Measurements from ENCODE around the gene PLA2G4A.

The PLA2G4A gene

GRCh38 chr1:187033693-187034390 lies 205.1 kb downstream of the PLA2G4A start:
- Histone ChIP-seq H3K4me3 (ENCODE audit: low read length) (no peak overlapping the region), H3K36me3 (ENCODE audit: control insufficient read depth, insufficient read depth, low read length) (no peaks in the 10 kb centered on the region), H3K27ac (ENCODE audit: low read depth, low read length) (no peak overlapping the region), H3K4me1 (ENCODE audit: control insufficient read depth, insufficient read depth, low read length) (no peaks in the 10 kb centered on the region), H3K9ac (ENCODE audit: low read length) (no peak overlapping the region), H3K27me3 (ENCODE audit: control insufficient read depth, insufficient read depth, low read length) (no peaks in the 10 kb centered on the region)

GRCh38 chr1:187034501-187034900 lies 205.8 kb downstream of the PLA2G4A start:
- no peaks in the 10 kb centered on the region for H3K27me3 ChIP-seq (ENCODE audit: control insufficient read depth, insufficient read depth, low read length)

GRCh38 chr1:187037973-187038553 lies 209.3 kb downstream of the PLA2G4A start:
- no peak overlapping the region for H3K27ac ChIP-seq (ENCODE audit: low read depth, low read length)
- H3K36me3 ChIP-seq (ENCODE audit: control insufficient read depth, insufficient read depth, low read length), result no peaks in the 10 kb centered on the region
- H3K9ac ChIP-seq (ENCODE audit: low read length), result no peak overlapping the region
- no peaks in the 10 kb centered on the region for H3K4me1 ChIP-seq (ENCODE audit: control insufficient read depth, insufficient read depth, low read length)
- H3K27me3 ChIP-seq (ENCODE audit: control insufficient read depth, insufficient read depth, low read length), result no peaks in the 10 kb centered on the region
- no peak overlapping the region for H3K4me3 ChIP-seq (ENCODE audit: low read length)

More at GRCh38 chr1:187034501-187034900, 205.8 kb downstream of the PLA2G4A start:
- no peak overlapping the region for H3K9ac ChIP-seq (ENCODE audit: low read length)
- H3K36me3 ChIP-seq (ENCODE audit: control insufficient read depth, insufficient read depth, low read length), result no peaks in the 10 kb centered on the region
- H3K4me3 ChIP-seq (ENCODE audit: low read length), result no peak overlapping the region
- no peaks in the 10 kb centered on the region for H3K4me1 ChIP-seq (ENCODE audit: control insufficient read depth, insufficient read depth, low read length)
- no peak overlapping the region for H3K27ac ChIP-seq (ENCODE audit: low read depth, low read length)

Data from rectal smooth muscle tissue (tissue), 1 donor.